GM23338 (cell line): ENCODE measurements around the gene PMIS2. TPM values are rescaled to one million over a fixed set of nuclear protein-coding genes. Genes with fewer than 3 reads are reported as not detected.

Experiments used
- NANOG ChIP-seq: IDR thresholded peaks from 2 replicates; pipeline ENCODE4 v1.6.1; 2016; ENCODE audit warnings: antibody characterized with exemption, borderline replicate concordance
- POLR2AphosphoS5 ChIP-seq: IDR thresholded peaks from 2 replicates; pipeline ENCODE4 v1.6.1; 2016; ENCODE audit warnings: antibody characterized with exemption, low read depth
- polyA plus RNA-seq: library from polyadenylated mRNA; unstranded; fragments of >200 nt; fragmentation: Nextera tagmentation; extraction: Ambion mirVana; gene quantifications from 2 replicates; pipeline ENCODE4 v1.2.1, GENCODE V29; 2016
- total RNA-seq: library from RNA; depleted of rRNA; stranded (reverse); fragments of >200 nt; shearing (Covaris generic); gene quantifications from 2 replicates; pipeline ENCODE4 v1.2.3, GENCODE V29; 2014
- TF ChIP-seq, protein P1 (sequence below): fragments of 250-450 bp; sonication (Bioruptor Pico); IDR thresholded peaks from 2 replicates; pipeline ENCODE4 v1.5.0; 2020; ENCODE audit warnings: mild to moderate bottlenecking, moderate library complexity
- TF ChIP-seq, protein P2 (sequence below): IDR thresholded peaks from one replicate; pipeline ENCODE4 v1.6.1; 2018; ENCODE audit warnings: antibody characterized with exemption; ENCODE audit not compliant: unreplicated experiment

PMIS2 gene
- total and polyA plus RNA-seq, 2 experiments from 2014 or later: not detected

DNA sequence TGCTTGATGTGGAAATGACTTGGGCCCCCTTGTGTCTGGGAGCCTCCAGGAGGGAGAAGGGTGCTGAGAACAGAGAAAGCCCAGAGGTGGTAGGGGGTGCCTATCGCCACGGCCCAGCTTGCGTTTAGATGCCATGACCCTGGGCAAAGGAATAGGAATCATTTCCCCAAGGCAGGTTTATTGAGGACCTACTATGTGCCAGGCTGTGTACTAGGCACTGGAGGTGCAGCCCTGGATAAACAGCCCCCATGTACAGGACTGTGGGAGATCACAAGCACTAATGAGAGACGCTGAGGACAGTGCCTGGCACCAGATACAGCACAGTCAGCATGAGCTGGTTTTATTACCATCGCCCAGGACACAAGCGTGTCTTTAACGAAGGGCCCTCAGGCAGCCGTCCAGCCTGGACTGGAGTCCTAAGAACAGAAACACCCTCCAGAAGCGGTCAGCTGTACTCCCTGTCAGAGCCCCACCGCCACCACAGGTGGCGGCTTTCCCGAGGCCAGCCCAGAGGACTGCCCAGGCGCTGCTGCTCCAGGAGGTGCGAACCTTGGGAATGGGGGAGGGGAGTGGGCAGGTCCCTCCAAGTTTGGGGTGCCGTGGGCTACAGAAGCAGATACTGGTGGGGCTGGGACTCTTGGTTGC is 36.0 kb upstream of the PMIS2 start (continued):
- TF ChIP-seq, protein P1, sequence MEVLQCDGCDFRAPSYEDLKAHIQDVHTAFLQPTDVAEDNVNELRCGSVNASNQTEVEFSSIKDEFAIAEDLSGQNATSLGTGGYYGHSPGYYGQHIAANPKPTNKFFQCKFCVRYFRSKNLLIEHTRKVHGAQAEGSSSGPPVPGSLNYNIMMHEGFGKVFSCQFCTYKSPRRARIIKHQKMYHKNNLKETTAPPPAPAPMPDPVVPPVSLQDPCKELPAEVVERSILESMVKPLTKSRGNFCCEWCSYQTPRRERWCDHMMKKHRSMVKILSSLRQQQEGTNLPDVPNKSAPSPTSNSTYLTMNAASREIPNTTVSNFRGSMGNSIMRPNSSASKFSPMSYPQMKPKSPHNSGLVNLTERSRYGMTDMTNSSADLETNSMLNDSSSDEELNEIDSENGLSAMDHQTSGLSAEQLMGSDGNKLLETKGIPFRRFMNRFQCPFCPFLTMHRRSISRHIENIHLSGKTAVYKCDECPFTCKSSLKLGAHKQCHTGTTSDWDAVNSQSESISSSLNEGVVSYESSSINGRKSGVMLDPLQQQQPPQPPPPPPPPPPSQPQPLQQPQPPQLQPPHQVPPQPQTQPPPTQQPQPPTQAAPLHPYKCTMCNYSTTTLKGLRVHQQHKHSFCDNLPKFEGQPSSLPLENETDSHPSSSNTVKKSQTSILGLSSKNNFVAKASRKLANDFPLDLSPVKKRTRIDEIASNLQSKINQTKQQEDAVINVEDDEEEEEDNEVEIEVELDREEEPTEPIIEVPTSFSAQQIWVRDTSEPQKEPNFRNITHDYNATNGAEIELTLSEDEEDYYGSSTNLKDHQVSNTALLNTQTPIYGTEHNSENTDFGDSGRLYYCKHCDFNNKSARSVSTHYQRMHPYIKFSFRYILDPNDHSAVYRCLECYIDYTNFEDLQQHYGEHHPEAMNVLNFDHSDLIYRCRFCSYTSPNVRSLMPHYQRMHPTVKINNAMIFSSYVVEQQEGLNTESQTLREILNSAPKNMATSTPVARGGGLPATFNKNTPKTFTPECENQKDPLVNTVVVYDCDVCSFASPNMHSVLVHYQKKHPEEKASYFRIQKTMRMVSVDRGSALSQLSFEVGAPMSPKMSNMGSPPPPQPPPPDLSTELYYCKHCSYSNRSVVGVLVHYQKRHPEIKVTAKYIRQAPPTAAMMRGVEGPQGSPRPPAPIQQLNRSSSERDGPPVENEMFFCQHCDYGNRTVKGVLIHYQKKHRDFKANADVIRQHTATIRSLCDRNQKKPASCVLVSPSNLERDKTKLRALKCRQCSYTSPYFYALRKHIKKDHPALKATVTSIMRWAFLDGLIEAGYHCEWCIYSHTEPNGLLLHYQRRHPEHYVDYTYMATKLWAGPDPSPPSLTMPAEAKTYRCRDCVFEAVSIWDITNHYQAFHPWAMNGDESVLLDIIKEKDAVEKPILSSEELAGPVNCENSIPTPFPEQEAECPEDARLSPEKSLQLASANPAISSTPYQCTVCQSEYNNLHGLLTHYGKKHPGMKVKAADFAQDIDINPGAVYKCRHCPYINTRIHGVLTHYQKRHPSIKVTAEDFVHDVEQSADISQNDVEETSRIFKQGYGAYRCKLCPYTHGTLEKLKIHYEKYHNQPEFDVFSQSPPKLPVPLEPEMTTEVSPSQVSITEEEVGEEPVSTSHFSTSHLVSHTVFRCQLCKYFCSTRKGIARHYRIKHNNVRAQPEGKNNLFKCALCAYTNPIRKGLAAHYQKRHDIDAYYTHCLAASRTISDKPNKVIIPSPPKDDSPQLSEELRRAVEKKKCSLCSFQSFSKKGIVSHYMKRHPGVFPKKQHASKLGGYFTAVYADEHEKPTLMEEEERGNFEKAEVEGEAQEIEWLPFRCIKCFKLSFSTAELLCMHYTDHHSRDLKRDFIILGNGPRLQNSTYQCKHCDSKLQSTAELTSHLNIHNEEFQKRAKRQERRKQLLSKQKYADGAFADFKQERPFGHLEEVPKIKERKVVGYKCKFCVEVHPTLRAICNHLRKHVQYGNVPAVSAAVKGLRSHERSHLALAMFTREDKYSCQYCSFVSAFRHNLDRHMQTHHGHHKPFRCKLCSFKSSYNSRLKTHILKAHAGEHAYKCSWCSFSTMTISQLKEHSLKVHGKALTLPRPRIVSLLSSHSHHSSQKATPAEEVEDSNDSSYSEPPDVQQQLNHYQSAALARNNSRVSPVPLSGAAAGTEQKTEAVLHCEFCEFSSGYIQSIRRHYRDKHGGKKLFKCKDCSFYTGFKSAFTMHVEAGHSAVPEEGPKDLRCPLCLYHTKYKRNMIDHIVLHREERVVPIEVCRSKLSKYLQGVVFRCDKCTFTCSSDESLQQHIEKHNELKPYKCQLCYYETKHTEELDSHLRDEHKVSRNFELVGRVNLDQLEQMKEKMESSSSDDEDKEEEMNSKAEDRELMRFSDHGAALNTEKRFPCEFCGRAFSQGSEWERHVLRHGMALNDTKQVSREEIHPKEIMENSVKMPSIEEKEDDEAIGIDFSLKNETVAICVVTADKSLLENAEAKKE (CRISPR knock-in tag): no peak
- TF ChIP-seq POLR2AphosphoS5 (no peak), NANOG (no peak)
- TF ChIP-seq, protein P2, sequence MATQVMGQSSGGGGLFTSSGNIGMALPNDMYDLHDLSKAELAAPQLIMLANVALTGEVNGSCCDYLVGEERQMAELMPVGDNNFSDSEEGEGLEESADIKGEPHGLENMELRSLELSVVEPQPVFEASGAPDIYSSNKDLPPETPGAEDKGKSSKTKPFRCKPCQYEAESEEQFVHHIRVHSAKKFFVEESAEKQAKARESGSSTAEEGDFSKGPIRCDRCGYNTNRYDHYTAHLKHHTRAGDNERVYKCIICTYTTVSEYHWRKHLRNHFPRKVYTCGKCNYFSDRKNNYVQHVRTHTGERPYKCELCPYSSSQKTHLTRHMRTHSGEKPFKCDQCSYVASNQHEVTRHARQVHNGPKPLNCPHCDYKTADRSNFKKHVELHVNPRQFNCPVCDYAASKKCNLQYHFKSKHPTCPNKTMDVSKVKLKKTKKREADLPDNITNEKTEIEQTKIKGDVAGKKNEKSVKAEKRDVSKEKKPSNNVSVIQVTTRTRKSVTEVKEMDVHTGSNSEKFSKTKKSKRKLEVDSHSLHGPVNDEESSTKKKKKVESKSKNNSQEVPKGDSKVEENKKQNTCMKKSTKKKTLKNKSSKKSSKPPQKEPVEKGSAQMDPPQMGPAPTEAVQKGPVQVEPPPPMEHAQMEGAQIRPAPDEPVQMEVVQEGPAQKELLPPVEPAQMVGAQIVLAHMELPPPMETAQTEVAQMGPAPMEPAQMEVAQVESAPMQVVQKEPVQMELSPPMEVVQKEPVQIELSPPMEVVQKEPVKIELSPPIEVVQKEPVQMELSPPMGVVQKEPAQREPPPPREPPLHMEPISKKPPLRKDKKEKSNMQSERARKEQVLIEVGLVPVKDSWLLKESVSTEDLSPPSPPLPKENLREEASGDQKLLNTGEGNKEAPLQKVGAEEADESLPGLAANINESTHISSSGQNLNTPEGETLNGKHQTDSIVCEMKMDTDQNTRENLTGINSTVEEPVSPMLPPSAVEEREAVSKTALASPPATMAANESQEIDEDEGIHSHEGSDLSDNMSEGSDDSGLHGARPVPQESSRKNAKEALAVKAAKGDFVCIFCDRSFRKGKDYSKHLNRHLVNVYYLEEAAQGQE: no peak
